GM21367 (cell line): Measurements from ENCODE around the gene COL26A1.
"Not testable (repeated sequence)": the region's sequence is repeated elsewhere in the genome, so short reads cannot be mapped to it uniquely, and the experiment has no call there.

Experiments
- ATAC-seq: cut with Tn5 transposase; IDR thresholded peaks from one replicate; pipeline ENCODE4 v1.9.1; 2021; ENCODE audit not compliant: unreplicated experiment

COL26A1 gene

DNA sequence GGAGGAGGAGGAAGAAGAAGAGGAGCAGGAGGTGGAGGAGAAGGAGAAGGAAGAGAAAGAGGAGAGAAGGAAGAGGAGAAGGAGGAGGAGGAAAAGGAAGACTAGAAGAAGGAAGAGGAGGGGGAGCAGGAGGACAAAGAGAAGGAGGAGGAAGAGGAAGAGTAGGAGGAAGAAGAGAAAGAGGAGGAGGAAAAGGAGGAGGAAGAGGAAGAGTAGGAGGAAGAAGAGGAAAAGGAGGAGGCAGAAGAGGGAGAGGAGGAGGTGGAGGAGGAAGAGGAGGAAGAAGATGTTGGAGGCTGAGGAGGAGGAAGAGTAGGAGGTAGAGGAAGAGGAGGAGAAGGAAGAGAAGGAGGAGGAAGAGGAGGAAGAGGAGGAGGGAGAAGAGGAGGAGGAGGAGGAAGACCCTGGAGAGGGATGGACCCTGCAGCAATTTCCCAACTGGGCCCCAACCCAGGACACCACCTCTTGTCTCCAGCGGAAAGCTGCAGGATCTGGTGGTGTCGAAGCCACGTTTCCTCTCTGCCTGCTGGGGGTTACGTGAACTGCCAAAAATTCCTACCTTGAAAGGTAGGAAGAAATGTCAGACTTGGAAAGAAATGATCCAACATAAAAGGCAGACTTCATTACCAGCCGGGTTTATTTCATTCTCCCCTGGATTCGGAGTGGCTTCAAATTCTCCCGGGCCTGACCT, 38.9 kb downstream of the COL26A1 start:
- no peak for ATAC-seq

- no peak for ATAC-seq
Observed at GRCh38 chr7:101402081-101402779, 39.6 kb downstream of the COL26A1 start.

- no peak for ATAC-seq
Observed at GRCh38 chr7:101402835-101403234, 40.2 kb downstream of the COL26A1 start.

- no peak for ATAC-seq
Observed at GRCh38 chr7:101405474-101406067, 42.9 kb downstream of the COL26A1 start.

GRCh38 chr7:101410743-101411507, 48.2 kb downstream of the COL26A1 start:
- no peak for ATAC-seq

GRCh38 chr7:101411508-101411874, 48.8 kb downstream of the COL26A1 start:
- ATAC-seq = no peak

- ATAC-seq = no peak
Observed at GRCh38 chr7:101412976-101413375, 50.3 kb downstream of the COL26A1 start.

GRCh38 chr7:101418694-101419093, 56.0 kb downstream of the COL26A1 start:
- no peak for ATAC-seq

DNA sequence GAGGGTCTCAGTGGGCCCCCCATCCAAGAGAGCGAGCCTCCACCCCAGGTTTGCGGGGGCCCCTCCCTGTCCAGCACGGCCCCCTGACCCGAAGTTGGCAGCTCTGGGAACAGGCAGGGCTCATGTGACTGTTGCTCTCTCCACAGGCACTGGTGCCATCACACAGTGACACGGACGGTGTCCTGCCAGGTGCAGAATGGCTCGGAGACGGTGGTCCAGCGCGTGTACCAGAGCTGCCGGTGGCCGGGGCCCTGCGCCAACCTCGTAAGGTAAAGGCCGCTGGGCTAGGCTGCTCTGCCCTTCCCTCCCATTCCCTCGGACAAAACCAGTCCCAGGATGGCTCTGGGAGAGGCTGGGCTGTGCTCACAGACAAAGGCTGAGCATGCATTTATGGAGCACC, 57.2 kb downstream of the COL26A1 start:
- no peak for ATAC-seq

DNA sequence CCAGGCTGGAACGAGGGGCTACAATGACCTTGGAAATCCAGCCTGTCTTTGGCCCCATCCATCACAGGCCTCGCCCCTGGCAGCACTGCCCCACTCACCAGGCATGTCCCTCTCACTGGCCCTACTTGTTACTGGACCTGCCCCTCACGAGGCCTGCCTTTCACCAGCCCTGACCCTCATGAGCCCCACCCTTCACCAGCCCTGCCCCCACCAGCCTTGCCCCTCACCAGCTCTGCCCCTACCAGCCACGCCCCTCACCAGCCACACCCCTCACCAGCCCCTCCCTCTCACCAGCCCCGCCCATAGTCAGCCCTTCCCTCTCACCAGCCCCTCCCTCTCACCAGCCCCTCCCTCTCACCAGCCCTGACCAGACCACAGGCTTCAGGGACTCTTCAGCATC, 57.8 kb downstream of the COL26A1 start:
- ATAC-seq = no peak

DNA sequence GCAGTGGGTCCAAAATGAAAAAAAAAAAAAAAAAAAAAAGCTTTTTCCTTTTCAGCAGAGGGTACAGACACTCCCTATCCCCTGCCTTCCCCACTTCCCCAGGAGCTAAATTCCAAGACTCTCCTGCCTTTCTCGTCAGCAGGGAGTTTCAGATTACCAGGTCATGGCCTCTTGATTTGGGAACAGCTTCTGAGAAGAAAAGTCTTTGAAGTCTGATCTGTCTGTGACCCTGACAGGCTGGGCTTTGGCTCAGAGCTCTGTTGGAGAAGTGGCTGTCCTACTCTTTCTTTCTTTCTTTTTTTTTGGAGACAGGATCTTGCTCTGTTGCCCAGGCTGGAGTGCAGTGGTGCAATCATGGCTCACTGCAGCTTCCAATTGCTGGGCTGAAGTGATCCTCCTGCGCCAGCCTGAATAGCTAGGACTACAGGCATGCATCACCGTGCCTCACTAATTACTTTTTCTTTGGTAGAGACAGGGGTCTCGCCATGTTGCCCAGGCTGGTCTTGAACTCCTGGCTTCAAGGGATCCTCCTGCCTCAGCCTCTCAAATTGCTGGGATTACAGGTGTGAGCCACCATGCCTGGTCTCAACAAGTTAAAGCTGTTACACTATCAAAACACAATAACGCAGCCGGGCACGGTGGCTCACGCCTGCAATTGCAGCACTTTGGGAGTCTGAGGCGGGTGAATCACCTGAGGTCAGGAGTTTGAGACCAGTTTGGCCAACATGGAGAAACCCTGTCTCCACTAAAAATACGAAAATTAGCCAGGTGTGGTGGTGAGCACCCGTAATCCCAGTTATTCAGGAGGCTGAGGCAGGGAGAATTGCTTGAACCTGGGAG, 59.9 kb downstream of the COL26A1 start:
- ATAC-seq = no peak

- ATAC-seq = no peak
Observed at GRCh38 chr7:101426303-101427011, 63.8 kb downstream of the COL26A1 start.

- ATAC-seq = no peak
Observed at GRCh38 chr7:101428093-101428866, 65.6 kb downstream of the COL26A1 start.

- ATAC-seq = no peak
Observed at GRCh38 chr7:101432316-101432715, 69.6 kb downstream of the COL26A1 start.

GRCh38 chr7:101433688-101434087, 71.0 kb downstream of the COL26A1 start:
- no peak for ATAC-seq

DNA sequence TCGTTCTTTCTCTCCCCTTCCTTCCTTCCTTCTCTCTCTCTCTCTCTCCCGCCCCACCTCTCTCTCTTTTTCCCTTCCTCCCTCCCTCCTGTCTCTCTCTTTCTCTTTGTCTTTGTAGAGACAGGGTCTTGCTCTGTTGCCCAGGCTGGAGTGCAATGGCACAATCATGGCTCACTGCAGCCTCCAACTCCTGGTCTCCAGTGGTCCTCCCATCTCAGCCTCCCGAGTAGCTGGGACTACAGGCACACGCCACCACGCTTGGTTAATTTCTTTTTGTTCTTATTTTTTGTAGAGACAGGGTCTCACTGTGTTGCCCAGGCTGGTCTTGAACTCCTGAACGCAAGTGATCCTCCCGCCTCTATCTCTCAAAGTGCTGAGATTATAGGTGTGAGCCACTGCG, 71.5 kb downstream of the COL26A1 start:
- ATAC-seq = not testable (repeated sequence)

- ATAC-seq = no peak
Observed at GRCh38 chr7:101435461-101436220, 73.0 kb downstream of the COL26A1 start.

DNA sequence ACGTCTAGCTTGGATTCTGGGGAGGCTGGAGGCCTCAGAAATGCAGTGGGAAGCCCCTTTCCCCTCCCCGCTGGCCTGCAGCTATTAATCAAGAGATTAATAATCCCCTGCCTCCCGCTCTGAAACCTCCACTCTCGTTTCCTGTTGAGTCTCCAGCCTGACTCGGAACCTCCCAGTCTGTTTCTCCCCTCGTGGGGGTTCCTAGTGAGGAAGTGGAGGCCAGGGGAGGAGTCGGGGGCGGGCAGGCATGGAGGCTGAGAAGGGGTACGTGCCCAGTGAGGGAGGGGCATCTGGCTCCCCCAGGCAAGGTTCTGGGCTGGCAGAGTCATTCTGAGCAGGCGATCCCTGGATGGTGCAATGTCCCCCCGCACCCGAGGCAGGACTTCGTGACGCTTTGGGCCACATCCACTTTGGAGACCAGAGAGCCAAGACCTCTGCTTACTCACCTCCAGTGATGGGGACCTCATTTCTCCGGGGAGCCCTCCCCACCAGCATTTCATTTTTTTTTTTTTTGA, 73.6 kb downstream of the COL26A1 start:
- ATAC-seq = no peak
